Activated CD4-positive, CD25-positive, alpha-beta regulatory T cell treated with anti-CD3 and anti-CD28 coated beads, Interleukin-2, amount 50 U/mL, for 72 hours (primary cell): Measurements from ENCODE around the gene TMEM214.

ENCODE experiments used
- DNase-seq: peaks from one replicate; pipeline ENCODE4 v3.0.0; 2021

The TMEM214 gene

DNA sequence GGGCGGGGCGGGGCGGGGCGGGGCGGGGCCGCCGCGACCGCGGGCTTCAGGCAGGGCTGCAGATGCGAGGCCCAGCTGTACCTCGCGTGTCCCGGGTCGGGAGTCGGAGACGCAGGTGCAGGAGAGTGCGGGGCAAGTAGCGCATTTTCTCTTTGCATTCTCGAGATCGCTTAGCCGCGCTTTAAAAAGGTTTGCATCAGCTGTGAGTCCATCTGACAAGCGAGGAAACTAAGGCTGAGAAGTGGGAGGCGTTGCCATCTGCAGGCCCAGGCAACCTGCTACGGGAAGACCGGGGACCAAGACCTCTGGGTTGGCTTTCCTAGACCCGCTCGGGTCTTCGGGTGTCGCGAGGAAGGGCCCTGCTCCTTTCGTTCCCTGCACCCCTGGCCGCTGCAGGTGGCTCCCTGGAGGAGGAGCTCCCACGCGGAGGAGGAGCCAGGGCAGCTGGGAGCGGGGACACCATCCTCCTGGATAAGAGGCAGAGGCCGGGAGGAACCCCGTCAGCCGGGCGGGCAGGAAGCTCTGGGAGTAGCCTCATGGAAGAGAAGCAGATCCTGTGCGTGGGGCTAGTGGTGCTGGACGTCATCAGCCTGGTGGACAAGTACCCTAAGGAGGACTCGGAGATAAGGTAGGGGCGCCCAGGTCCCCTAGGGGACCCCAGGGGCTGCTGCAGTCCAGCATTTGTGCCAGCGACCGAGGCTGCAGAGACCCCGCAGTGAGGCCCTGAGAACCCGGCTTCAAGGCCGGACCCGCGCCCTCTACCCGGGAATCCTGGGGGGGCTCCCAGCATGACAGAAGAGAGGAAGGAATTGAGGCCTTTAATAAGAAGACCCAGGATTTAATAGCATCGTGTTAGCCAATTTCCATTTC, 54.2 kb downstream of the TMEM214 start, which contains the start of gene KHK:
KHK (plus strand) TSS at position 49 of the 870 bp plus-strand sequence; CDS start at position 537, 488 bp downstream.
- no peak for DNase-seq

DNA sequence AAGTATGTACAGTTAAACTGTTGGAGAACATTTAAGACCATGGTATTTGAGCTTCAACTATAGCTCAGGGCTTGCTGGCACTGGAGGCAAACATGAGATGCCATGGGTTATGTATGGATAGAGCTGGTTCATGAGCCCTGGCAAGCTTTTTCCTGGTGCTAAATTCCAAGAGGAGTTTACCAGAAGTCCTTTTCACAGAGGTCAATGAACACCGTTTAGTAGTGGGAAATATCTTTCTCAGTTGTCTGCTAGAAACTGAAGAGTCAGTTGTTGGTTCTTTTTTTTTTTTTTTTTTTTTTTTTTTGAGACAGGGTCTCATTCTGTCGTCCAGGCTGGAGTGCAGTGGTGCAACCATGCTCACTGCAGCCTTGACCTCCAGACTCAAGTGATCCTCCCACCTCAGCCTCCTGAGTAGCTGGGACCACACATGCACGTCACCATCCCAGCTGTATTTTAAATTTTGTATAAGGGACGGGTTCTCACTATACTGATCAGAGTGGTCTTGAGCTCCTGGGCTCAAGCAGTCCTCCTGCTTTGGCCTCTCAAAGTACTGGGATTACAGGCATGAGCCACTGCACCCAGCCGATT, 55.2 kb downstream of the TMEM214 start:
- DNase-seq: no peak

DNA sequence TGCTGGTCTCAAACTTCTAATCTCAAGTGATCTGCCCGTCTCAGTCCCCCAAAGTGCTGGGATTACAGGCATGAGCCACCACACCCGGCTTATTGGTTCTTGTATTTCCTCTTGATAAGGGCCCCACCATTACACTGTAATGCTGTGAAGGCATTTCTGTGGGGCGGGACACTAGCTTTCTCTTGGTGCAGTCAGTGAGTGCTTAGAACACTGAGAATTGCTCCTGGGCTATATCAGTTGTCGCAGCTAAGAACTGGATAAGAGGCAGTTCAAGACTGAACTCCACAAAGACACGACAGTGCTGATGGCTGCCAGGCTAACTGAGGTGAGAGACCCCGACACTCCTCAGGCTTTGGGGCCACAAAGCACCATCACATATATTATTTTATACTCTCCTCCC, 55.9 kb downstream of the TMEM214 start:
- DNase-seq: no peak

DNA sequence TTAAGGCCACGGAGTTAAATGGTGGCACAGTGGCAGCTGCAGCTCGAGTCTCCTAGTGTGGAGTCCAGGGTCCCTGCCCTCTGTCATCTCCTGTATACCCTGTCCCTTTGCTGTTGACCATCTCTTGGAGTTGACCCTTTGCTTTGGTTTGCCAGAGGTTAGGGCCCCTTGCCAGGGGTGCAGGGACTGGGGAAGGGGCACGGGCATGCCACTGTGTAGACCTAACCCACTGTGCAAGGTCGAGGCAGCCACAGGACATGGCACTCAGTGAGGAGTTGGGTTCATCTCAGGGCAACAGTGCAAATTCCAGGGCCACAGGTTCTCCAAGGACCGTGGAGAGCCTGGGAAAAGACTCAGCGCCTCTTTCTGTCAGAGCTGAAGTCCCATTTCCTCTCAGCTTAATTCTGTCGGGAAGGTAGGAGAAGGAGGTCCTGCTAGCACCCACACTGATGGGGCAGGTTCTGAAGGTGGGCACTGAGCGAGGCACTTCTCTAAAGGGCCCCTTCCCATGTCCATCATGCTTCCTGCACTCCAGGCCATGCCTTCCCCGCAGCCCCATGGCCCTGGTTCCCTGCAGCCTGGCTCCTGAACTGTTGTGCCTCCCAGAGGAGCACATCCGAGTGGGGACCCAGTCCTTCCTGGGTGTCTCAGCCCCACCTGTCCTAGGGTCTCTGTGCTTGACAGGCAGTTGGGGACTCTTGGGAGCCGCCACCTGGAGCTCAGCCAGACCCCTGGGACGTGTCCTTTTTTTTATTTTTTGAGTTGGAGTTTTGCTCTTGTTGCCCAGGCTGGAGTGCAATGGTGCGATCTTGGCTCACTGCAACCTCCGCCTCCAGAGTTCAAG, 56.6 kb downstream of the TMEM214 start:
- DNase-seq: no peak
